ENCODE data around the gene CEP72. TPM values are rescaled to one million over a fixed set of nuclear protein-coding genes. Genes with fewer than 3 reads are reported as not detected.

Gene CEP72
- total and polyA plus RNA-seq, 2 of the 13 experiments (the other 11 are each of a cell fraction or from before 2014, with no cell fraction given): 3.4 to 9.4 TPM

DNA sequence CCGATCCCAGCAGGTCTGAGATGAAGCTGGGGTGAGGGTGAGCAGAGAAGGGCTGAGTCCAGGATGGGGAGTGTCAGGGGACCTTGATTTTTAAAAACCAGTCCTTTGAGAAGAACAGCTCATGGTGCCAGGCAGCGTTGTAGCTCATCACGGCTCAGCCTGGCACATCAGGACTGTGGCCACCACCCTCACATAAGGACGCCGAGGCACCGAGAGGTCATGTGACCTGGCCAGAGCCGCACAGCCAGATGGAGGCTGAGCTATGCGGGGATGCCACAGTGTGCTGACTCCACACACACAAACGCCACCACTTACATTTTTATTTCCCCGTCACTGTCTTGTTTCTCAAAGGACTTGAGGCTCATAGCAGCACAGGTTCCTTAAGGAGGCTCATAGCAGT, 32.9 kb upstream of the CEP72 start:
- H3K4me2 ChIP-seq (ENCODE audit: low read depth, low read length): no peak overlapping the region
- peaks cover 4 to 53% of the 10 kb centered on the region in 2 experiments for H3K27me3 ChIP-seq (ENCODE audit: control insufficient read depth in 1 of 2, insufficient read depth in 2 of 2, low read length in 2 of 2)
- no peak overlapping the region for H2AFZ ChIP-seq (ENCODE audit: low read length)
- in situ Hi-C loops (cut with HindIII; ENCODE audit: extremely low pct_ligation_motif_present, low pct_unique_long_range_greater_than_20kb) (no loop called here), intact Hi-C loops (cut with micrococcal nuclease; ENCODE audit: unreplicated experiment) (no loop called here)
- ATAC-seq (no peak), FAIRE-seq (no peak), DNase-seq (ENCODE audit: low spot score) (no peak)
- H3K9ac ChIP-seq (ENCODE audit: insufficient read depth, low read depth, low read length): no peak overlapping the region
- no TSS peak for BruUV-seq (replicated peaks)
- ChIA-PET POLR2A (no interaction called here), CTCF (ENCODE audit: low intra/inter-chr PET ratio, low total read pairs) (no interaction called here)
- WGBS (ENCODE audit: low lambda C conversion rate): 38% methylated on average over 5 of the region's 10 CpGs
- H3K4me1 ChIP-seq (ENCODE audit: insufficient read depth, low read length): no peaks in the 10 kb centered on the region
- no peaks in the 10 kb centered on the region for H3K36me3 ChIP-seq (replicated peaks in 1 of 2; ENCODE audit: control insufficient read depth in 1 of 2, insufficient read depth in 2 of 2, low read length in 2 of 2)
- H3K27ac ChIP-seq (ENCODE audit: extremely low read length, insufficient read depth, low read length): no peak overlapping the region
- H3K4me3 ChIP-seq (replicated peaks in 1 of 3; ENCODE audit: insufficient read depth in 1 of 3, low read depth in 2 of 3, low read length in 3 of 3): no peak overlapping the region
- TF ChIP-seq, protein P1, sequence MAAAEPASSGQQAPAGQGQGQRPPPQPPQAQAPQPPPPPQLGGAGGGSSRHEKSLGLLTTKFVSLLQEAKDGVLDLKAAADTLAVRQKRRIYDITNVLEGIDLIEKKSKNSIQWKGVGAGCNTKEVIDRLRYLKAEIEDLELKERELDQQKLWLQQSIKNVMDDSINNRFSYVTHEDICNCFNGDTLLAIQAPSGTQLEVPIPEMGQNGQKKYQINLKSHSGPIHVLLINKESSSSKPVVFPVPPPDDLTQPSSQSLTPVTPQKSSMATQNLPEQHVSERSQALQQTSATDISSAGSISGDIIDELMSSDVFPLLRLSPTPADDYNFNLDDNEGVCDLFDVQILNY (CRISPR knock-in tag; conservative IDR thresholded peaks at IDR 0.05): no peak
- TF ChIP-seq GMEB1 (CRISPR knock-in tag; IDR thresholded peaks at IDR 0.05; ENCODE audit: borderline replicate concordance): no peak
- no peak for TF ChIP-seq ZNF251 (CRISPR knock-in tag; IDR thresholded peaks at IDR 0.05)
- TF ChIP-seq RXRB (CRISPR knock-in tag; IDR thresholded peaks at IDR 0.05; ENCODE audit: borderline replicate concordance): no peak
- TF ChIP-seq, protein P2, sequence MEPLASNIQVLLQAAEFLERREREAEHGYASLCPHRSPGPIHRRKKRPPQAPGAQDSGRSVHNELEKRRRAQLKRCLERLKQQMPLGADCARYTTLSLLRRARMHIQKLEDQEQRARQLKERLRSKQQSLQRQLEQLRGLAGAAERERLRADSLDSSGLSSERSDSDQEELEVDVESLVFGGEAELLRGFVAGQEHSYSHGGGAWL (CRISPR knock-in tag; IDR thresholded peaks at IDR 0.05): no peak
- TF ChIP-seq NCOA5 (CRISPR knock-in tag; IDR thresholded peaks at IDR 0.05): no peak
- TF ChIP-seq ZFP41 (CRISPR knock-in tag; IDR thresholded peaks at IDR 0.05; ENCODE audit: borderline replicate concordance): no peak
- TF ChIP-seq AGO2 (optimal IDR thresholded peaks at IDR 0.05; ENCODE audit: low read depth, low read length): no peak
- no peak for TF ChIP-seq DMTF1 (CRISPR knock-in tag; IDR thresholded peaks at IDR 0.05)
- TF ChIP-seq MTA3 (CRISPR knock-in tag; IDR thresholded peaks at IDR 0.05): no peak
- TF ChIP-seq ZNF17 (CRISPR knock-in tag; IDR thresholded peaks at IDR 0.05): no peak
- no peak for TF ChIP-seq ZNF780A (CRISPR knock-in tag; IDR thresholded peaks at IDR 0.05)
- peaks cover 5% of the 10 kb centered on the region; the same call in 1 of the 2 replicates for H3K9me3 ChIP-seq (ENCODE audit: low read length)
- no peaks in the 10 kb centered on the region for H3K79me2 ChIP-seq (ENCODE audit: insufficient read depth, low read length)
- no peaks in the 10 kb centered on the region for H4K20me1 ChIP-seq (ENCODE audit: insufficient read depth, low read length)

Data from HepG2 (cell line).